T-helper 2 cell treated with Interferon-gamma antibody and Interleukin-4, amounts not matched to agents 5 μg/mL and 100 μg/mL, for 36 hours (primary cell): ENCODE data around the gene C20orf96.

Experiments used
- DNase-seq: peaks from one replicate; pipeline ENCODE4 v3.0.0; 2021; ENCODE audit warnings: low spot score
- H3K27ac Mint-ChIP-seq: one replicate; pipeline ENCODE4 v1.8.0; 2021; ENCODE audit warnings: mild to moderate bottlenecking, mixed read lengths
- H3K27me3 Mint-ChIP-seq: one replicate; pipeline ENCODE4 v1.8.0; 2021; ENCODE audit warnings: low read depth, mixed read lengths
- H3K36me3 Mint-ChIP-seq: one replicate; pipeline ENCODE4 v1.8.0; 2021; ENCODE audit warnings: low read depth, mixed read lengths
- H3K4me1 Mint-ChIP-seq: one replicate; pipeline ENCODE4 v1.8.0; 2021; ENCODE audit warnings: low read depth, mixed read lengths
- H3K4me3 Mint-ChIP-seq: one replicate; pipeline ENCODE4 v1.8.0; 2022; ENCODE audit warnings: mild to moderate bottlenecking, moderate library complexity, mixed read lengths
- H3K9me3 Mint-ChIP-seq: one replicate; pipeline ENCODE4 v1.8.0; 2021; ENCODE audit warnings: mixed read lengths

The C20orf96 gene

DNA sequence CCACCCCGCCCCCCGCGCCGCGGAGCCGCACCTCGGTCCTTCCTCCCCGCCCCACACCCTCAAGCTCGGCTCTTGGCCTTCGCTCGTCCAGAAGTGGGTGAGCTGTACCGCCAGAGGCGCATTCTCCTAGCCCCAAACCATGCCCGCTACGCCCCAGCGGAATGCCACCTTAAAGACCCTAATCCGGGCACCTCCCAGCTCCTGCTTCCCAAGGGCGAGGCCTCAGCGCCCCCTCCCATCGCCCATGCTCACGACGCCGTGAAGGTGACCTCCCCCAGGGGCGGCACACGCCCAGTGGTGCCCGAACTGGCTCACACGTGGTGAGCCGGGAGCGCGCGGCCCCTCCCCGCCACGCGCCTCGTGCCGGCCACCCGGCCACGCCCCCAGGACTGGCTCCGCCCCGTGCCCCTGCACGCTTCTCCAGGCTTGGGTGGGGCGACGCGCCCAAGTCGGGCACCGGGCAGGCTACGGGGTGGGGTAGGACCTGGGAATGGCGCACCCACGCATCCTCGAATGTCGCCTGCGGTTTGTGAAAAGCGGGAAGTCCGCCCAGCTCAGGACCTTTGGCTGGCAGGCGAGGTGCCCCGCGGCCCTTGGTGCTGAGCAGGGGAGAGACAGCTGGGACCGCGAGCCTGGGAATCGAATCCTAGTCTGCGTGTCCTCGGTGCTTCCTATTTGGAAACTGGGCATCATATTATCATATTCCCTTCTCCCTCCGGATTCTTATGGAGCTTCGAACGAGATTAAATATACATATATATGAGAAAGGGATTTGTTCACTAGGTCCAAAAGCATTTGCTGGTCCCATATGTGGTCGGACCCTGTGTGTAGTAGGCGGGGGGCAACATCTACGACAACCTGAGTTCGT lies 33.9 kb upstream of the C20orf96 start:
- peak overlapping the region; percentile 94 for H3K4me3 Mint-ChIP-seq
- H3K4me1 Mint-ChIP-seq: peaks cover 18% of the 10 kb centered on the region
- peaks cover 1% of the 10 kb centered on the region for H3K36me3 Mint-ChIP-seq
- H3K27ac Mint-ChIP-seq: peak overlapping the region; percentile 92
- no peaks in the 10 kb centered on the region for H3K9me3 Mint-ChIP-seq
- H3K27me3 Mint-ChIP-seq: no peaks in the 10 kb centered on the region
- DNase-seq: peak; percentile 93

DNA sequence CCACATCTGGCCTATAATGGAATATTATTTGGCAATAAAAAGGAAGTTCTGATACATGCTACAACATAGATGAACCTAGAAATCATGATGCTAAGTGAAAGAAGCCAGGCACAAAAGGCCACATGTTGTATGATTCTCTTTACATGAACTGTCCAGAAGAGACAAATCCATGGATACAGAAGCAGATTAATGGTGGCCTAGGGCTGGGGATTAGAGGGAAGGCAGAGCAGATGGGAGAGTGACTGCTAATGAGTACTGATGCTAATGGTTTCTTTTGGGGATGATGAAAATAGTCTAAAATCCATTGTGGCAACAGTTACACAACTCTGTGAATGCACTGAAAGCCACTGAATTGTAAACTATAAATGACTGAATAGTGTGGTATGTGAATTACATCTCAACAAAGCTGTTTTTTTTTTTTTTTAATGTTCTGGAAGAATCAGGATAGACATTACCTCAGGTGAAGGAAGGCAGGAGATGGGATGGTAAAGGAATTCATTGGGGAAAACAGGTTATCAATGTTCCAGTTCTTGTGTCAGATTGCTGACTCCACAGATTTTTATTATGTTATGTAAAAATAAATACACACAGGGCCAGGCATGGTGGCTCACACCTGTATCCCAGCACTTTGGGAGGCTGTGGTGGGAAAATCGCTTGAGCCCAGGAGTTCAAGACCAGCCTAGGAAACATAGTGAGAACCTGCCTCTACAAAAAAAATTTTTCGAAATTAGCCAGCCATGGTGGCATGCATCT lies 25.9 kb upstream of the C20orf96 start:
- no peak for DNase-seq
- H3K36me3 Mint-ChIP-seq: no peaks in the 10 kb centered on the region

DNA sequence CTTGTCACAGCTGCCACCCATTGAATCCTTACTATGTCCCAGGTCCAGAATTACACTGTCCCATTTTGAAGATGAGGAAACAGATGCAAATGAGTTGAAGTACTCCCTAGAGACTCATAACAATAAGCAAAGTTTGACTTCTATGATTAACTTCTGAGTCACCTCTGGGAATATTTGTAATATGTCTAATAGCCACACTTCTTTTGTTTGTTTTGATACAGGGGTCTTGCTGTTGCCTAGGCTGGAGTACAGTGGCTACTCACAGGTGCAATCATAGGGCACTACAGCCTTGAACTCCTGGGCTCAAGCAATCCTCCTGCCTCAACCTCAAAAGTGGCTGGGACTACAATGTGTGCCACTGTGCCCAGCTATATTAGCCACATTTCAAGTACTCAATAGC lies 23.4 kb upstream of the C20orf96 start:
- Mint-ChIP-seq H3K9me3 (no peaks in the 10 kb centered on the region), H3K27me3 (no peaks in the 10 kb centered on the region), H3K27ac (no peak overlapping the region), H3K4me3 (no peak overlapping the region), H3K36me3 (no peaks in the 10 kb centered on the region), H3K4me1 (peaks cover 13% of the 10 kb centered on the region)
- no peak for DNase-seq

More for the DNA sequence above, 25.9 kb upstream of the C20orf96 start:
- no peaks in the 10 kb centered on the region for H3K9me3 Mint-ChIP-seq
- H3K27ac Mint-ChIP-seq: no peak overlapping the region
- no peaks in the 10 kb centered on the region for H3K27me3 Mint-ChIP-seq
- no peak overlapping the region for H3K4me3 Mint-ChIP-seq
- H3K4me1 Mint-ChIP-seq: peaks cover 2% of the 10 kb centered on the region

DNA sequence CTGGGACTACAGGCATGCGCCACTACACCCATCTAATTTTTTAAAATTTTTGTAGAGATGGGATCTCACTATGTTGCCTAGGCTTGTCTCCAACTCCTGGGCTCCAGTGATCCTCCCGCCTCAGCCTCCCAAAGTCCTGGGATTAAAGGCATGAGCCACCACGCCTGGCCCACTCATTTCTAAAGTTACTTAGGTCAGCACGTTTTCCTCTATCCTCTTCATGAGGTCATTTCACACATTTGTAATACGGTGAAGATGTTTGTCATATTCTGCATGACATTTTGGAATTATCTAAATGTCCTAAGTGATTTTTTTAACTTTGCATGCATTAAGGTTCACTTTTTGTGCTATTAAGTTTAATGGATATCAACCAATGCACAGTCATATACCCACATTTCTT lies 22.9 kb upstream of the C20orf96 start:
- no peak for DNase-seq
- H3K9me3 Mint-ChIP-seq: no peaks in the 10 kb centered on the region
- H3K4me3 Mint-ChIP-seq: no peak overlapping the region
- H3K27ac Mint-ChIP-seq: no peak overlapping the region
- H3K4me1 Mint-ChIP-seq: peaks cover 13% of the 10 kb centered on the region
- no peaks in the 10 kb centered on the region for H3K27me3 Mint-ChIP-seq
- no peaks in the 10 kb centered on the region for H3K36me3 Mint-ChIP-seq

DNA sequence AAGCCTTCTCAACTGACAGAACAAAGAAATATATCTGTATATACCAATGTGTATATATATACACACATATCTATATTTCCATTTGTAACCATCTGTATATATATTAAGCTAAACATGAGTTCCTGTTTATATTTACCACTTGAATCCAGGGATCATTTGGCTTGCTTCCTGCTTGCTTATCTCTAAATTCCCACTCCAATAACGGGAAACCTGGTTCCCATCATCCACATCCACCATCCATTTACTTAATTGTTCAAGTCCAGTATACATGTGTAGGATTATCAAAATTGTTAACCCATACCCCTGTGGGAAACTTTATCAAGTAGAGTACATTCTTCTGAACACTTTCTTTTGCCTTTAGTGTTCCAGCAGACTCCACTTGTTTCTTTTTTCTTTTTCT lies 22.3 kb upstream of the C20orf96 start:
- Mint-ChIP-seq H3K4me3 (no peak overlapping the region), H3K27me3 (no peaks in the 10 kb centered on the region), H3K36me3 (no peaks in the 10 kb centered on the region), H3K9me3 (no peaks in the 10 kb centered on the region), H3K4me1 (peaks cover 13% of the 10 kb centered on the region), H3K27ac (no peak overlapping the region)
- no peak for DNase-seq

DNA sequence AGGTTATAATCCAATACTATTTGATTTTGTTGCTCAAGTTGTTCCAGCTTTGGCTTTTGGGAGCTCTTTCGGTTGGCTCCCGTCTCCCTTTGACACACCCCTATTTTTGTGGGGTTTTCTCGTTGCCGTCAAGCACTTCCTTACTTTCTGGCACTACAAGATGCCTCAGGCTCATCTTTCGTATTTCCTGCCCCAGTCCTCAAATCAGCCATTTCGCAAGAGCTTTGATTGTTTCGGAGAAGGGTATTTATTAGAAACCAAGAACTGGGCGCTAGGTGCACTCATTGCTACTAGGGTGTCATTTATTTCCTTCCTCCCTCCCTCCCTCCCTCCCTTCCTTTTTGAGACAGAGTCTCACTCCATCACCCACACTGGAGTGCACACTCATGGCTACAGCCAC lies 21.5 kb upstream of the C20orf96 start:
- H3K36me3 Mint-ChIP-seq: no peaks in the 10 kb centered on the region
- no peak overlapping the region for H3K4me3 Mint-ChIP-seq
- DNase-seq: no peak
- H3K9me3 Mint-ChIP-seq: no peaks in the 10 kb centered on the region
- no peaks in the 10 kb centered on the region for H3K27me3 Mint-ChIP-seq
- H3K4me1 Mint-ChIP-seq: peaks cover 13% of the 10 kb centered on the region
- H3K27ac Mint-ChIP-seq: no peak overlapping the region

DNA sequence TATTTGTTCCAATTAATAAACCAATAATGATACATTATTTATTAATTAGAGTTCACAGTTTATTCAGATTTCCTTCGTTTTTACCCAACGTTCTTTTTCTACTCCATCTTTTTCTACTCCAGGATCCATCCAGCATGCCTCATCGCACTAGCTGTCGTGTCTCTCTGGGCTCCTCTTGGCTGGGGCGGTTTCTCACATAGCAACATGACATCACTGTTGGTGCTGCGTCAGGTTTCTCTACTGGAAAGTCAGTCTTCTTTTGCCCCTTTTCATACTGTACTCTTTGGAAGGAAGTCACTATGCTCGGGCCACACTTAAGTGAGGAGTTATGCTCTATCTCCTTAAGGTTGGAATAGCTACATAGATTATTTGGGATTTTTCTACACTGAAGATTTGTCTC lies 21.1 kb upstream of the C20orf96 start:
- no peaks in the 10 kb centered on the region for H3K9me3 Mint-ChIP-seq
- H3K27me3 Mint-ChIP-seq: no peaks in the 10 kb centered on the region
- no peak overlapping the region for H3K27ac Mint-ChIP-seq
- H3K4me1 Mint-ChIP-seq: peaks cover 13% of the 10 kb centered on the region
- peak overlapping the region; percentile 13 for H3K4me3 Mint-ChIP-seq
- no peak for DNase-seq
- H3K36me3 Mint-ChIP-seq: no peaks in the 10 kb centered on the region

DNA sequence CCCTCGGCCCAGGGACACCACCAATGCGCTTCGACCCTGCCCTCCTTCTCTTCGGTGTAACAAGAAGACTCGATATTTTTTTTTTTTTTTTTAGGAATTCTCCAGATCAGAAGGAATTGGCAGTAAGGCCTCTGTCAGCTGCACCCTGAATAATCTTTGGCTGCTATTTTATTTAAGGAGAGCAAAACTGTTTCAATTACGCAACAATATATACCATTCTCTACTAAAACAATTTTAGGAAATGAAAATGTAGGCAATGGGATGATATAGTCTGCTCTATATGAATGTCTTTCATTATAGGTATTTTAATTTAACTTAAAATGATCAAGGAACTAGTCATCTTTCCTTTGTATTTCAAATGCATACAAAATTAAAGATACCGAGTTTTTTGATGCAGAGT lies 20.1 kb upstream of the C20orf96 start:
- H3K4me1 Mint-ChIP-seq: peaks cover 13% of the 10 kb centered on the region
- peak overlapping the region; percentile 87 for H3K27ac Mint-ChIP-seq
- H3K9me3 Mint-ChIP-seq: no peaks in the 10 kb centered on the region
- H3K27me3 Mint-ChIP-seq: no peaks in the 10 kb centered on the region
- DNase-seq: no peak
- peak overlapping the region; percentile 83 for H3K4me3 Mint-ChIP-seq
- no peaks in the 10 kb centered on the region for H3K36me3 Mint-ChIP-seq

DNA sequence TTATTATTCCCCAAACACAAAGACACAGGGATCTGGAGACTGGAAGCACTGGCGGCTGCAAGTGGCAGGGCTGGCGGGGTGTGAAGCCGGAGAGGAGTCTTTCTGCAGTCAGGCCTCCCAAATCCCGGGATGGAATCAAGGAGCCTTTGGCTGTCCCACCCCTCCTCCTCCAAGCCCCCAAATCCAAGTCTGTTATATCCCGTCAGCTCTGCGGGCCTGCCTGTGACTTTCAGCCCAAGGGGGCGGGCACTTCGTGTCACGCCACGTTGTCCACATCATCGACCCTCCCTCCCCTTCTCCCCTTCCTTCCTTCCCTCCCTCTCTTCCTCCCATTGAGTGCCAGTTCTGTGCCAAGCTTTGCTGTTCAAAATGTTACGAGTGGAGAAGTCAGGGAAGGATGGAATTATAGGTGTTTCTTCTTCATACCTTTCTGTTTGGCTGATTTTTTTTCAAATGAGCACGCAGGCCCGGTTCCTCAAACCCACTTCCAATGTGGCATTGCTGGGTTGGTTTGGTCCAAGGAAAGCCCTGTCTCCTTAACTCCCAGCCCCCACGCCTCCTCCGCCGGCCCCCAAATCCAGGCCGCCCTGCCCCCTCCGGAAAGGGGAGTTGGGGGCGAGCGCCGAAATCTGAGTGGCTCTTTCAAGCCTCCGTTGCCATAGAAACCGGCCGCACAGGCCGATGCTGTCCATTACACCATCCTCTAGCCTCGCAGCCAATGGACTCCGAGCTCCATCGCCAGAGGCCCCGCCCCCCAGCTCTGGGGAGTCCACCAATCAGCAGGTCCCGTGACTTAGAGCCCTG lies 19.5 kb upstream of the C20orf96 start:
- Mint-ChIP-seq H3K27ac (peak overlapping the region; percentile 87), H3K4me3 (peak overlapping the region; percentile 83), H3K4me1 (peaks cover 13% of the 10 kb centered on the region), H3K27me3 (no peaks in the 10 kb centered on the region), H3K9me3 (no peaks in the 10 kb centered on the region), H3K36me3 (no peaks in the 10 kb centered on the region)
- DNase-seq: peak; percentile 88

DNA sequence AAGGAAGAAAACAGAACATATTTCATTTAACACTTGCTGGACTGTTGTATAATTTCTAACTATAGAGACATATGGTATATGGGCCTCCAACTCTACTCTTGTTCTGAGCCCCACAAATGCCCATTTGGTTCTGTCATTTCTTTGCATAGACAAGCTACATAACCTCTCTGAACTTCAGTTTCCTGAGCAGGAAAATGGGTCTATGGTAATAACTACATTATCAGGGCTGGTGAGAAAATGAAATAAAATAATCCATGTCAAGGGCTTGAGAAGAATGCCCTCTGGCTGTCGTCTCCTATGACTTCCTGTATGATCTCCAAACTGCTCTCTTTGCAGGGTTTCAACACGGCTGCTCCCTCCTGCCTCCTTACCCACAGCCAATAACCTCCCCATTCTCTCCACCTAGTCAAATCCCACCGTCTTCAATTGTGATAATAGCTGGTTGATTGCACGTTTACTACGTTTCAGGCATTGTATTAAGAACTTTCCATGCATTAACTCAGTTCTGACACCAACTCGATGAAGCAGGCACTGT lies 18.8 kb upstream of the C20orf96 start:
- Mint-ChIP-seq H3K4me1 (peaks cover 13% of the 10 kb centered on the region), H3K9me3 (no peaks in the 10 kb centered on the region), H3K27me3 (no peaks in the 10 kb centered on the region), H3K4me3 (peak overlapping the region; percentile 6), H3K36me3 (no peaks in the 10 kb centered on the region), H3K27ac (peak overlapping the region; percentile 67)
- DNase-seq: no peak

DNA sequence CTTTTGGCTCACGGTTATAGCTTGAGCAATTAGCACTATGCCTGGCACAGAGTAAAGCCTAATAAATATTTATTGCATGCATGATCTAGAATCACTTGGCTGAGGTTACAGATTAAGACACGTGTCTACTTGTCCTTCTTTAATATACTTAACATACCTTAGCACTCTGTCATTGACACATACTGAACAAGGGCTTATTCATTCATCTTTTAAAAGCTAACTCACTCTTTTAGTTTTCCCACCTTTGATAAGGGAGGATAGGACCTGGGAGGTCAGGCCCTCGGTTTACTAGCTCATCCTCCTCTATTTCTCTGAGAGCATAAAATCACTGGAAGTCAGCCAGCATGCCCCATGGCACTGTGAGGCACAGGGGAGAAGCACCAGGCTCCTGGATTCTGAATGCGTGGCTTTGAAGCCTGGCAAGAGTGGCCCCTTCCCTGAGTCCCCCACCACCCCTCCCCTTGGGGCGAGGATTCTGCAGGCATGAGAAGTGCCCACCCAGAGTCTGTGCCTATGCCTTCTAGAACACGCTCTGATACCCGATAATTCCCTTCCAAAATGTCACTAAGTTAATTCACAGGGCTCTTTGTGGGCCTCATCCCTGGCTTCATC lies 18.0 kb upstream of the C20orf96 start:
- H3K4me3 Mint-ChIP-seq: no peak overlapping the region
- H3K36me3 Mint-ChIP-seq: no peaks in the 10 kb centered on the region
- DNase-seq: no peak
- H3K4me1 Mint-ChIP-seq: peaks cover 13% of the 10 kb centered on the region
- H3K27ac Mint-ChIP-seq: no peak overlapping the region
- no peaks in the 10 kb centered on the region for H3K27me3 Mint-ChIP-seq
- H3K9me3 Mint-ChIP-seq: no peaks in the 10 kb centered on the region

DNA sequence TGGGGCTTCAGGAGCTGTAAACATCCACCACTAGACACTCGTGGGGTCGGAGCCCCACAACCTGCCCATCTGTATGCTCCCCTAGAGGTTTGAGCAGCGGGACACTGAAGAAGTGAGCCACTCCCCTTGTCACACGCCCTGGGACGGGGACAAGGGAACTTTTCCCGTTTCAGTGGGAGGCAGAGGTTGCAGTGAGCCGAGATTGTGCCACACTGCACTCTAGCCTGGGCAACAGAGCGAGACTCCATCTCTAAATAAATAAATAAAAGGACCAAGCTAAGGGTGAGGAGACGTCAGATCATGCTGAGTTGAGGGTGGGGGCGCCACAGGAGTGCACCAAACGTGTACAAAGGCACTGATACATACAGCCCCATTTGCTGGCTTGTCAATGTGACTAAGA lies 15.2 kb upstream of the C20orf96 start:
- H3K36me3 Mint-ChIP-seq: peaks cover 8% of the 10 kb centered on the region
- H3K4me3 Mint-ChIP-seq: no peak overlapping the region
- no peak overlapping the region for H3K27ac Mint-ChIP-seq
- H3K9me3 Mint-ChIP-seq: no peaks in the 10 kb centered on the region
- no peaks in the 10 kb centered on the region for H3K27me3 Mint-ChIP-seq
- DNase-seq: no peak
- H3K4me1 Mint-ChIP-seq: peaks cover 28% of the 10 kb centered on the region
